HL-60/S4 treated with phorbol 12-myristate 13-acetate at 8.2 ng/mL for 4 days and 3 days (cell line): ENCODE results near the gene TNS3.

Source experiments
- in situ Hi-C: fragments of 300-500 bp; cut with MboI; formaldehyde crosslinking; loops from 2 replicates; pipeline ENCODE4 v1.15.0; 2022; ENCODE audit warnings: low sequenced_read_pairs

The TNS3 gene

DNA sequence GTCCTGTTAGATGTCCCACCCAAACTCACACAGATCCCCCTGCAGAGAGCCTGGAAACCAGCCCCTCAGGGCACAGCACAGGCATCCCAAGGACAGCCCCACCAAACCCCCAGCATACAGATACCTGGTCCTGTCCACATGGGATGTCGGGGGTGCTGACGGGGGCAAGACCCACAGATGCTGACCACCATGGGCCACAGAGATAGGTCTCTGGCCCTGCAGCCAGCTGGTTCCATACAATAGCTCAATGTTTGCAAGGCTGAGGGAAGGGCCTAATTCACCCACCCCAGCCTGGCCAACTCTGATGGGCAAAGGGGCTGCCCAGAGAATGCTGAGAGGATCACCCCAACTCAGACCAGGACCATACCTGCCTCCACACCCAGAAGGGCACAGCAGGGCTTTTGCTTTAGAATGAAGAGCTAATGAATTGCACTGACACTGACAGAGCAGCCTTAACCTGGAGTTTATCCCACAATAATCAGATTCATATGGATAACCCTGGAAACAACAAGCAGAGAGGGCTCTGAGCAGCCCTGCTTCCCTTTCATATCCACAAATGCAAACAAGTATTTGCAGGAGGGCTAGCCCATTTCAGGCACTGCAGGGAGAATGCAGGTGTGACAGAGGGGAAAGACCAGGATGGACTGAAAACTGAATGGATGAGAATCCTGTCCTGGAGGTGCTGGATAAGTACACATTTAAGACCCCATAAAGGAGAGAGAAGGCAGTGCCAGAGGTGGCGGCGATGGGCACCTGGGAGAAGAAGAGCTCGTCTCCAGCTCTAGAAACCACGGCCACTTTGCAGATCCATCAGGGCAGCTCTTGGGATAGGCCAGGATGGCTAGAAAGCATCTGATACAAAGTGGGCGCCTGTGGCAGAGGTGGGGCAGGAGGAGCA, 126.7 kb downstream of the TNS3 start:
- in situ Hi-C loops = no loop called here

GRCh38 chr7:47454069-47454973, 127.6 kb downstream of the TNS3 start:
- in situ Hi-C loops = no loop called here

- in situ Hi-C loops = no loop called here
These were observed 128.5 kb downstream of the TNS3 start for GRCh38 chr7:47453093-47454061.

DNA sequence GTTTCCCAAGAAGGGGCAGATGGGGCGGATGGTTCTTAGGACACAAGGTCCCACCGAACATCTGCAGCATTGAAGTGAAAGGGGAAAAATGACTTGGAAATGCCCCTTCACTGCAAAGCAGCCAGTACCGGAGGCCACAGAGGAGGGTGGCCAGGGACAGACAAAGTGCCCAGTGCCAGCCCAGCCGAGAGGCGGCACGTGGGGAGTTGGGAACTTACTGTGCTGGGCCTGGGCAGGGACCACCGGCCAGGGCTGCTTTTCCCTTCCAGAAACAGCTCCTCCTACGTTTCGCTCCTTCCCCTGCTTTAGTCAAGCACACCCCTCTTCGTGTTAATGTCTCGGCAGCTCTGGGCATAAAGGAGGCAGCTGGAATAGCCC, 129.2 kb downstream of the TNS3 start:
- in situ Hi-C loops = no loop called here

DNA sequence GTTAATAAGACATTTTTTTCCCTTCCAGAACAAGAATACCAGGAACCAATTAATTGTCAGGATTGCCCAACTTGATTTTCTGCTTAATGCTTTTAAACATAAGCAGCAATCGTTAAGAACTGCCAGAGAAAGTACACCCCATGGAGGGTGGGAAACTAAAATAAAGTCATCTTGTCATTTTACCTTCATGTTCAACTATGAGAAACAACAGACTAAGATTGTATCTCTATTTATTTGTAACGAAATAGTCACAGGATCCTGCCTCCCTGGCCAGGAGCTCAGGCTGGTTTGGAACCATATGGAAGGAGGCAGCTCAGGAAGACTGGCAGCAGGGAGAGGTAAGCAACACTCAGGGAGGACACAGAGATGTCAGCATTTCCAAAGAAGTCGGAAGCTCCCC, 129.6 kb downstream of the TNS3 start:
- in situ Hi-C loops = no loop called here

- in situ Hi-C loops = no loop called here
These were observed 130.1 kb downstream of the TNS3 start for GRCh38 chr7:47451851-47452205.

DNA sequence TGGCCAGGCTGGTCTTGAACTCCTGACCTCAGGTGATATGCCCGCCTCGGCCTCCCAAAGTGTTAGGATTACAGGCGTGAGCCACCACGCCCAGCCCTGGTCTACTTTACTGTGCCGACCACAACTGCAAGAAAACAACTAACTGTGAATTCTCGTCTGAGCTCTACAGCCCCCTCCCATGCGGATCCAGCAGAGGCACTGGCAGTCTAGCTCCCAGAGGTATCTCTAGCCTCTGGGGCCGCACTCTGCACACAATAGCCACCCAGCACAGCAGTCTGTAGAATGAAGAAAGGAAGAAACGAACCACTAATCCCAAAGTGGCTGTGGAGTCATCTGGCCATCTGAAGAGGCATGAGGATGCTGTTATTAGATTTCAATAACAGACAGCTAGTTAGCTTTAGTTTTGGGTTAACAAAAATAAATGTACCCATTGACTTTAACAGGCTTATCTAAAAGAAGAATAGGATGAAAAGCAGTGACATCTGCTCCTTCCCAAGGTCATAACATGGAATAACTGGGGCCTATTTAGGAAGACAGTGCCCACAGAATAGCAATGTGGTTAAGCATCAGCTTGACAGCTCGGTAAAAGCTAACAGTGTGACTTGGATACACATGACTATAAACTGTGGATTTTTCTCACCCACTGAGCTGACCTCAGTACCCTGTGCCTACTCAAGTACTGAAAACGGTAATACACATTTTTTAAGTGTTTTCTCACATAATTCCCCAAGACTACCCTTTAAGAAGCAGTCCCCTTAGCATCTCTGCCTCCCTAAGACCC, 131.9 kb downstream of the TNS3 start:
- in situ Hi-C loops = loop anchor here (25.0 kb wide), 1 partner anchor 362 kb away; no protein-coding TSS in a partner anchor

- in situ Hi-C loops = loop anchor here (25.0 kb wide), 1 partner anchor 363 kb away; no protein-coding TSS in a partner anchor
These were observed 132.9 kb downstream of the TNS3 start for GRCh38 chr7:47448971-47449370.

DNA sequence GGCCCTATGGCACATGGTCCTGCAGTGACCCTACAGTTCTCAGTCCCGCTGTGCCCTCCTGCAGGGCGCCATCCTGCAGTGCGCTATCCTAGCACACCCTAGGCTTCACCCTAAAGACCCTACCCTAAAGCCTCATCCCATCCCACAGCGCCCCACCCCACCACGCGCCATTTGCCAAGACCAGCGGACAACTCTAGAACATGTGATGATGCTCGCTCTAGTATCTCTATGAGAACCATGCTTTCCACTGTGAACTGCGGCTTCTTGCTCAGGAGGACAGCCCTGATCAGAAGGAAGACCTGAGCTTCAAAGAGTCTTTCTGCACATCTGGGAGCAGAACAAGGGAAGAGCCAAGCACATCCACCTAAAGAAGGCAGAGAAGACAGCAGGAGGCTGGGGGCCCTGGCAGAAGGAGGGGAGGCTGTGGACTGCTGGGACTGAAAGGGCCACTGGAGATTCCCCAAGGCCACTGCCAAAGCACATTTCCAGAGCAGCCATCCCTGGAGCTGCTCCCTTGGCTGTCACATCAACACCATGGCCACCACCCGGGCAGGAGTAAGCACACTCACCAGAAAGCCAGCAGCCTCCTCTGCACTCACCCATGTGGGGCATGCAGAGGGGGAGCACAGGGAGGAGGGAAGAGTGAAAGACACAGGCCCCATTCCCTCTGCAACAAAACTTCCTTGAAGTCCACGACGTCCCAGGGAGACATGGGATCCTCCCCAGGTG, 134.1 kb downstream of the TNS3 start:
- in situ Hi-C loops = loop anchor here (25.0 kb wide), 1 partner anchor 365 kb away; no protein-coding TSS in a partner anchor

DNA sequence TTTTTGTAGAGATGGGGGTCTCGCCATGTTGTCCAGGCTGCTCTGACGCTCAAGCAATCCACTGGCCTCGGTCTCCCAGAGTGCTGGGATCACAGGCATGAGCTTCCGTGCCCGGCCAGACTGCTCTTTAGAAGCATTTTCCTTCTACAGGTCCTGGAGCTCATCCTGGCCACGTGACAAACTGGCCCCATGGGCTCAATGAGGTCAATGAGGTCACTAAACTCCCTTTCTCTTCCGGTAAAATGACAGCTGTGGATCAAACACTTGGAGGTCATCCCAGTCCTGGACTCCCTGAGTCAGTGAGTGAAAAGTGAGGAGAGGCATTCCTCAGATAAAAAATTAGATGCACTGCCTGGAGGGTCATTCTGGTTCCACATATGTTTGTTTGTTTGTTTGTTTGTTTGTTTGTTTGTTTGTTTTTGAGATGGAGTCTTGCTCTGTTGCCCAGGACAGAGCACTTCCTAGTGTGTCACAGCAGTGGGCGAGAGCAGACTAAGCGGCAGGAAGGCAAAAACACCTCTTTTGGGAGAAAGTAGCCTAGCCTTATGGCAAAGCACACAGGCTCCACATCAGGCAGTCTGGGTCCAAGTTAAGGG, 134.9 kb downstream of the TNS3 start:
- in situ Hi-C loops = loop anchor here (25.0 kb wide), 1 partner anchor 365 kb away; no protein-coding TSS in a partner anchor

DNA sequence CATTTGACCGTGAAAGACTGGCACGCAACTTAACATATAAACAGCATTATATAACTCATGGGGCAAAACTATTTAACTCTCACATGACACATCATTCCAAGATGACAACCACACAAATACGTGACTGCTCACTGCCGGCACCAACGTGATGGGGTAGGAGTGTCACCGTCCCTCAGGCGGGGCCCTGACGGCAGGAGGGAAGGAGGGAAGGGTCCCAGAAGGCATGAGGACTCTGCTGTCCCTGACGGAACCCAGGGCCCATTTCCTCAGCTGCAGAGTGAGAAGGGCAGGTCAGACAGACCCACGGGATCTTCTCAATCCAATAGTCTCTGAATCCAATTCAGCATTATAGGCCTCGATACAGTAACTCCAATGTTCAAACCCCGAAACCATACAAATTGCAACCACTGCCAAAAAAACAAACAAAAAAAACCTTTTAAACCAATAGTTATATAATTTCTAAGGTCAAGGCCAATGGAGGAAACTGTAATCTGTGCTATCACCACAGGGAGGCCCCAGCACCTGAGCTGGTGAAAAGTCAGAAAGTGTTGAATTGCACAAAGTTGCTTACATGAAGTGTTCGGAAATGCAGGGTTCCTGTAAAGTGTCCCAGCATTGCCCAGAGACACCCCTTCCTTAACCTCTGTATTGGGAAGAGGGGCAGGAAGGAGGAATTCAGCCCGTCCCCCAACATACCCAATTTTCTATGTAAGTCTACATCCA, 137.4 kb downstream of the TNS3 start:
- in situ Hi-C loops = loop anchor here (25.0 kb wide), 1 partner anchor 368 kb away; no protein-coding TSS in a partner anchor

GRCh38 chr7:47443049-47443448, 138.9 kb downstream of the TNS3 start:
- in situ Hi-C loops = loop anchor here (25.0 kb wide), 1 partner anchor 369 kb away; no protein-coding TSS in a partner anchor

DNA sequence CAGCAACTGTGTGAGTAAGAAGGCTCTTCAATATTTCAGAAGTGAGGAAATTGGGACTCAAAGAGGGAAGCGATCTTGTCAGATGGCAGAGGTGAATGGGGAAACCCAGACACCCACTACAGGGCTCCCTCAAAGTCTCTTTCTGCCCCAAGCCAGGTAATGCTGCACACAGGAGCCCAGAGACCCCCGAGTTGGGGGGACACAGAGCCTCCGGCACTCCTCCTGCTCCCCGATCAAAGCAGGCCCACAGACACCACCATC, 139.4 kb downstream of the TNS3 start:
- in situ Hi-C loops = loop anchor here (25.0 kb wide), 1 partner anchor 370 kb away; no protein-coding TSS in a partner anchor

- in situ Hi-C loops = loop anchor here (25.0 kb wide), 1 partner anchor 370 kb away; no protein-coding TSS in a partner anchor
These were observed 139.9 kb downstream of the TNS3 start for GRCh38 chr7:47441796-47442604.

DNA sequence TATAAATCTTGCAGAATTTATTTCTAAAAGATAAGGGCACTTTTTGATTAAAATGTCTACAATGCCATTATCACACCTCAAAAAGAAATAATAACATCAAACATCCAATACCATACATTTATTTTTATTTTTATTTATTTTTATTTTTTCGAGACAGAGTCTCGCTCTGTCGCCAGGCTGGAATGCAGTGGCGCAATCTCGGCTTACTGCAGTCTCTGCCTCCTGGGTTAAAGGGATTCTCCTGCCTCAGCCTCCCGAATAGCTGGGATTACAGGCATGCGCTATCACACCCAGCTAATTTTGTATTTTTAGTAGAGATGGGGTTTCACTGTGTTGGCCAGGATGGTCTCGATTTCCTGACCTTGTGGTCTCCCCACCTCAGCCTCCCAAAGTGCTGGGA, 140.9 kb downstream of the TNS3 start:
- in situ Hi-C loops = loop anchor here (25.0 kb wide), 1 partner anchor 371 kb away; no protein-coding TSS in a partner anchor

GRCh38 chr7:47440320-47440719, 141.6 kb downstream of the TNS3 start:
- in situ Hi-C loops = loop anchor here (25.0 kb wide), 1 partner anchor 372 kb away; no protein-coding TSS in a partner anchor

GRCh38 chr7:47439181-47439667, 142.7 kb downstream of the TNS3 start:
- in situ Hi-C loops = loop anchor here (25.0 kb wide), 1 partner anchor 373 kb away; no protein-coding TSS in a partner anchor
